Panc1 (cell line): Measurements from ENCODE around the gene CD93. TPM values are rescaled to one million over a fixed set of nuclear protein-coding genes. Genes with fewer than 3 reads are reported as not detected.

Source experiments
- ATAC-seq: fragments of 200-7000 bp; cut with Tn5 transposase; 2 replicates; pipeline ENCODE4 v1.9.1; 2020; ENCODE audit warnings: mild to moderate bottlenecking, moderate library complexity
- BruUV-seq: library from RNA; stranded (reverse); fragments of 400-500 nt; replicated peaks from 2 replicates; lab custom pipeline; 2021; lab: Mats Ljungman, UMichigan
- CTCF ChIA-PET: fragments of 300-600 bp; sonication (Branson Sonifier 250); formaldehyde crosslinking; loops from one replicate; lab custom pipeline; 2022; ENCODE audit warnings: antibody characterized with exemption; lab: Charles Lee
- POLR2A ChIA-PET: fragments of 300-600 bp; sonication (Branson Sonifier 250); formaldehyde crosslinking; loops from one replicate; lab custom pipeline; 2022; ENCODE audit warnings: antibody characterized with exemption; lab: Charles Lee
- DNase-seq: peaks from one replicate; pipeline ENCODE4 v3.0.0-alpha.2; 2010; ENCODE audit warnings: low read depth, low spot score
- H3K27ac ChIP-seq: 2 replicates; pipeline ENCODE4 v1.5.1; 2011; ENCODE audit warnings: mild to moderate bottlenecking, low read length, inconsistent platforms
- H3K27me3 ChIP-seq: fragments of 200-500 bp; sonication (Bioruptor generic); 2 replicates; pipeline ENCODE4 v1.6.0; 2014; ENCODE audit warnings: low read length, inconsistent platforms; ENCODE audit not compliant: control insufficient read depth, insufficient read depth
- H3K36me3 ChIP-seq: fragments of 200-500 bp; sonication (Bioruptor generic); 2 replicates; pipeline ENCODE4 v1.5.1; 2014; ENCODE audit warnings: inconsistent platforms, mild to moderate bottlenecking, low read length, moderate library complexity; ENCODE audit not compliant: control insufficient read depth, insufficient read depth
- H3K4me1 ChIP-seq: 2 replicates; pipeline ENCODE4 v1.5.1; 2011; ENCODE audit warnings: inconsistent platforms, mild to moderate bottlenecking, low read length, moderate library complexity; ENCODE audit not compliant: control insufficient read depth, insufficient read depth
- H3K4me3 ChIP-seq, 2 experiments: 2 replicates each; pipeline ENCODE4 v1.5.1; 2011 to 2012; ENCODE audit warnings: low read depth in 2 of 2, low read length in 2 of 2, mild to moderate bottlenecking in 2 of 2, inconsistent platforms in 1 of 2, moderate library complexity in 1 of 2
- H3K9me3 ChIP-seq: fragments of 200-500 bp; sonication (Bioruptor generic); 2 replicates; pipeline ENCODE4 v1.5.1; 2014; ENCODE audit warnings: low read depth, mild to moderate bottlenecking, inconsistent platforms, low read length, moderate library complexity; ENCODE audit not compliant: control insufficient read depth, insufficient read depth
- POLR2AphosphoS5 ChIP-seq: IDR thresholded peaks from 2 replicates; pipeline ENCODE4 v1.6.1; 2012; ENCODE audit warnings: mild to moderate bottlenecking, low read depth, low read length, moderate library complexity
- SIN3A ChIP-seq: IDR thresholded peaks from 2 replicates; pipeline ENCODE4 v1.6.1; 2012; ENCODE audit warnings: low read depth, mild to moderate bottlenecking, low read length, moderate library complexity, borderline replicate concordance; ENCODE audit not compliant: insufficient read depth
- TCF7L2 ChIP-seq: IDR thresholded peaks from 2 replicates; pipeline ENCODE4 v1.6.1; 2011; ENCODE audit warnings: mild to moderate bottlenecking, low read depth, low read length, inconsistent platforms
- in situ Hi-C: cut with HindIII; loops from 2 replicates; pipeline ENCODE4 v1.10.0; 2016; ENCODE audit warnings: low sequenced_read_pairs, low pct_unique_long_range_greater_than_20kb
- intact Hi-C: fragments of 100-400 bp; cut with micrococcal nuclease; formaldehyde crosslinking; loops from one replicate; pipeline ENCODE4 v1.10.0; 2022; ENCODE audit not compliant: unreplicated experiment
- total RNA-seq: library from RNA; stranded (reverse); gene quantifications from one replicate; pipeline ENCODE4 v1.2.1, GENCODE V29; 2021; ENCODE audit not compliant: unreplicated experiment
- TF ChIP-seq, protein P1 (sequence below), 2 experiments: IDR thresholded peaks; 2 replicates each; pipeline ENCODE4 v1.6.1; 2011 to 2012; ENCODE audit warnings: low read depth in 2 of 2, control low read depth in 1 of 2, low read length in 1 of 2, mild to moderate bottlenecking in 1 of 2, moderate library complexity in 1 of 2; ENCODE audit not compliant: insufficient read depth in 1 of 2
- TF ChIP-seq, protein P2 (sequence below): fragments of 450-650 bp; IDR thresholded peaks from 2 replicates; pipeline ENCODE4 v1.5.1; 2017; ENCODE audit warnings: mild to moderate bottlenecking

The CD93 gene
- total RNA-seq, 1 experiment from 2014 or later, result 0.10 TPM

DNA sequence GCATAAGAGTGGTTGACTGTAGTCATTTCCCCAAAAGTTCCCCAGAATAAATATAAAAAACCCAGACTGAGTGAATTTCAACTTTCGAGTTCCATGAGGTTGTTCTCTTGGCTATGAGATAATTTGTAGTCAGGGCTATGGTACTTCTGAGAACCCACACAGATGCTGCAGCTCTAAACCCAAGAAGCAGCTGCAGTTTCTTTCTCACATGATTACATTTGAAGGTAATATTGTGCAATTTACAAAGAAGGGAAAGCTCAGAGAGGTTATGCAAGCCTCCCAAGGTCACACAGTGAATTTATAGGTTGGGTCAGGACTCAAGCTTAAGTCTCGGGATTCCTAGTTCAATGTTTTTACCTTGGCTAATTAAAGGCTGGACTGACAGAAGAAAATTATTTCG is 29.7 kb upstream of the CD93 start:
- no peak overlapping the region for H3K27ac ChIP-seq
- no TSS peak for BruUV-seq
- TF ChIP-seq, protein P1, sequence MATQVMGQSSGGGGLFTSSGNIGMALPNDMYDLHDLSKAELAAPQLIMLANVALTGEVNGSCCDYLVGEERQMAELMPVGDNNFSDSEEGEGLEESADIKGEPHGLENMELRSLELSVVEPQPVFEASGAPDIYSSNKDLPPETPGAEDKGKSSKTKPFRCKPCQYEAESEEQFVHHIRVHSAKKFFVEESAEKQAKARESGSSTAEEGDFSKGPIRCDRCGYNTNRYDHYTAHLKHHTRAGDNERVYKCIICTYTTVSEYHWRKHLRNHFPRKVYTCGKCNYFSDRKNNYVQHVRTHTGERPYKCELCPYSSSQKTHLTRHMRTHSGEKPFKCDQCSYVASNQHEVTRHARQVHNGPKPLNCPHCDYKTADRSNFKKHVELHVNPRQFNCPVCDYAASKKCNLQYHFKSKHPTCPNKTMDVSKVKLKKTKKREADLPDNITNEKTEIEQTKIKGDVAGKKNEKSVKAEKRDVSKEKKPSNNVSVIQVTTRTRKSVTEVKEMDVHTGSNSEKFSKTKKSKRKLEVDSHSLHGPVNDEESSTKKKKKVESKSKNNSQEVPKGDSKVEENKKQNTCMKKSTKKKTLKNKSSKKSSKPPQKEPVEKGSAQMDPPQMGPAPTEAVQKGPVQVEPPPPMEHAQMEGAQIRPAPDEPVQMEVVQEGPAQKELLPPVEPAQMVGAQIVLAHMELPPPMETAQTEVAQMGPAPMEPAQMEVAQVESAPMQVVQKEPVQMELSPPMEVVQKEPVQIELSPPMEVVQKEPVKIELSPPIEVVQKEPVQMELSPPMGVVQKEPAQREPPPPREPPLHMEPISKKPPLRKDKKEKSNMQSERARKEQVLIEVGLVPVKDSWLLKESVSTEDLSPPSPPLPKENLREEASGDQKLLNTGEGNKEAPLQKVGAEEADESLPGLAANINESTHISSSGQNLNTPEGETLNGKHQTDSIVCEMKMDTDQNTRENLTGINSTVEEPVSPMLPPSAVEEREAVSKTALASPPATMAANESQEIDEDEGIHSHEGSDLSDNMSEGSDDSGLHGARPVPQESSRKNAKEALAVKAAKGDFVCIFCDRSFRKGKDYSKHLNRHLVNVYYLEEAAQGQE (IDR thresholded peaks at IDR 0.05; ENCODE audit: insufficient read depth in 1 of 2, low read depth in 2 of 2, low read length in 1 of 2), result no peak
- TF ChIP-seq POLR2AphosphoS5, result no peak
- TF ChIP-seq, protein P2, sequence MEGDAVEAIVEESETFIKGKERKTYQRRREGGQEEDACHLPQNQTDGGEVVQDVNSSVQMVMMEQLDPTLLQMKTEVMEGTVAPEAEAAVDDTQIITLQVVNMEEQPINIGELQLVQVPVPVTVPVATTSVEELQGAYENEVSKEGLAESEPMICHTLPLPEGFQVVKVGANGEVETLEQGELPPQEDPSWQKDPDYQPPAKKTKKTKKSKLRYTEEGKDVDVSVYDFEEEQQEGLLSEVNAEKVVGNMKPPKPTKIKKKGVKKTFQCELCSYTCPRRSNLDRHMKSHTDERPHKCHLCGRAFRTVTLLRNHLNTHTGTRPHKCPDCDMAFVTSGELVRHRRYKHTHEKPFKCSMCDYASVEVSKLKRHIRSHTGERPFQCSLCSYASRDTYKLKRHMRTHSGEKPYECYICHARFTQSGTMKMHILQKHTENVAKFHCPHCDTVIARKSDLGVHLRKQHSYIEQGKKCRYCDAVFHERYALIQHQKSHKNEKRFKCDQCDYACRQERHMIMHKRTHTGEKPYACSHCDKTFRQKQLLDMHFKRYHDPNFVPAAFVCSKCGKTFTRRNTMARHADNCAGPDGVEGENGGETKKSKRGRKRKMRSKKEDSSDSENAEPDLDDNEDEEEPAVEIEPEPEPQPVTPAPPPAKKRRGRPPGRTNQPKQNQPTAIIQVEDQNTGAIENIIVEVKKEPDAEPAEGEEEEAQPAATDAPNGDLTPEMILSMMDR, result no peak
- no peak for TF ChIP-seq SIN3A
- no peak for TF ChIP-seq TCF7L2
- ATAC-seq, result no peak
- intact Hi-C loops, result no loop called here
- no peaks in the 10 kb centered on the region for H3K4me1 ChIP-seq
- no peak overlapping the region for H3K4me3 ChIP-seq
- no peaks in the 10 kb centered on the region for H3K9me3 ChIP-seq
- no peaks in the 10 kb centered on the region for H3K36me3 ChIP-seq
- CTCF ChIA-PET, result no interaction called here
- POLR2A ChIA-PET, result interaction anchor here (0.6 kb wide), 1 partner anchor 11 kb away, joined by 3 read pairs; no protein-coding TSS in a partner anchor
- no peak for DNase-seq
- in situ Hi-C loops, result no loop called here
- no peaks in the 10 kb centered on the region for H3K27me3 ChIP-seq

DNA sequence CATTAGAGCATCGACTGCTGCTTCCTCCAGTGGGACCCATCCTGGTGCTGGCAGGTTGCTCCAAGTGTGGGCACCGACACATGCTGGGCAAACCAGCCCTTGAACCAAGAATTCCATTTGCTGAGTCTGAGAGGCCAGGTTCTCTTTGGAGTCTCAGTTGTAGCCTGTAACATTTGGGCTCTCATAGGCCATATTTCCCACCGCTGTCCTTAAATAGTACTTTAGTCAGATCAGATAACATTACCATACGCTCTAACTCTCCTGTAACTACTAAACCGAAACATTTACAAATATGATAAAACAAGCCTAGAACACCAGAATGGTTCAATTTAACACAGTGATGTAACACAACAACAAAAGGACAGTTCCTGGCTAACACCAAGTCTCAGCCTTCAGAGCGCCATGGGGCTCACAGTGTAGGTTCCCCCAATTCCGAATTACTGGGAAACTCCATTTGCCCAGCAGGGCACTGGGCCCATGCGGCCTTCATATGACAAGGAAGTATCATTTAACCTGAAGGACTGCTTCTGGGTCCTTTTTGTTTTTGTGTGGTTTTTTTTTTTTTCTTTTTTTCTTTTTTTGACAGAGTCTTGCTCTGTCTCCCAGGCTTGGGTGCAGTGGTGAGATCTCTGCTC is 28.4 kb upstream of the CD93 start:
- no TSS peak for BruUV-seq
- CTCF ChIA-PET, result no interaction called here
- POLR2A ChIA-PET, result no interaction called here
- no peak for ATAC-seq
- H3K4me1 ChIP-seq, result no peaks in the 10 kb centered on the region
- no peaks in the 10 kb centered on the region for H3K27me3 ChIP-seq
- no peak overlapping the region for H3K27ac ChIP-seq
- H3K9me3 ChIP-seq, result no peaks in the 10 kb centered on the region
- in situ Hi-C loops, result no loop called here
- H3K4me3 ChIP-seq, result no peak overlapping the region
- TF ChIP-seq, protein P2, result no peak
- TF ChIP-seq TCF7L2 (no peak), SIN3A (no peak), POLR2AphosphoS5 (no peak)
- TF ChIP-seq, protein P1 (IDR thresholded peaks at IDR 0.05; ENCODE audit: insufficient read depth in 1 of 2, low read depth in 2 of 2, low read length in 1 of 2), result no peak
- intact Hi-C loops, result no loop called here
- DNase-seq, result no peak
- H3K36me3 ChIP-seq, result no peaks in the 10 kb centered on the region
